DOHH2 (cell line): ENCODE data around the gene TPP1.

ENCODE experiments used
- CTCF ChIP-seq: fragments of 200-600 bp; sonication (generic); IDR thresholded peaks from one replicate; pipeline ENCODE4 v1.5.1; 2014; ENCODE audit warnings: antibody characterized with exemption, mild to moderate bottlenecking, low read depth, low read length; ENCODE audit not compliant: poor library complexity, severe bottlenecking
- EZH2phosphoT487 ChIP-seq: fragments of 200-600 bp; sonication (generic); IDR thresholded peaks from 2 replicates; pipeline ENCODE4 v1.6.1; 2017; ENCODE audit warnings: borderline replicate concordance, mild to moderate bottlenecking, antibody characterized with exemption, low read length, moderate library complexity, mixed read lengths

- TF ChIP-seq CTCF = no peak
- TF ChIP-seq EZH2phosphoT487 = no peak
Observed at GRCh38 chr11:6579681-6580080, 39.5 kb downstream of the TPP1 start.
